ENCODE data around the gene SHB.

SHB gene

DNA sequence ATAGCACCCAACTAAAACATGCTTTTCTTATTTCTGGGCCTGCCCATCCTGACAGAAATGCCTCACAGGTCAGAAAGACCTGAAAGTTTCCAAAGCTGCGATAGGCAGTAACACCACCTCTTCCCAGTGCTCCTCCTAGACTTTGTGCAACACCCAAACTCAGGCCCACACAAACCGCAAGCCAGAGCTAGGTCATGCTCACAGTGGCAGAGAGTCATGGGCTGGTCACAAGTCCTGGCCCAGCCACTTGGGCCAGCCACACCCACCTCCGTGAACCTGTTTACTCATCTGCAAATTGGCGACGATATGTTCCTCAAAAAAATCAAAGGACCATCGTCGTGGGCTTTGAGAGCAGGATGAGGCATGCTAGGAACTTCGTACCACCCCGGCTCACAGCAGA, 121.0 kb downstream of the SHB start:
- FAIRE-seq: no peak

DNA sequence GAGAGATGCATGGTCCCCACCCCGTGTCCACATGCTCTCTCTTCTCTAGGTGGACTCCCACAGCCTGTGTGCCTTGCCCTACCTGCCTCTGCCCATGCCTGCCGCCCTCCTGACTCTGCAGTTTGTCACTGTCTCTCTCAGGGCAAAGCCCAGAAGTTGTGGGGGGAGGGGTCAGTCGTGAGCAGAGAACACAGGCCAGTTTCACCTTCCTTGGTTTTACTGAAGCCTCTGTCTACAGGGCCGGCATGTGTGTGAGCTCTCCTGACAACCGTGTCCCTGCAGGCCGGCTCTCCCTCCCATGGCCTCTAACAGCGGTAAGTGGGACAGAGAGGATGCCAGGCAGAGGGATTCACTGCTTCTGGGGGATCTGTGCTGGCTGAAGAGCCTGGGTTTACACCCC, 121.6 kb downstream of the SHB start:
- FAIRE-seq: no peak

DNA sequence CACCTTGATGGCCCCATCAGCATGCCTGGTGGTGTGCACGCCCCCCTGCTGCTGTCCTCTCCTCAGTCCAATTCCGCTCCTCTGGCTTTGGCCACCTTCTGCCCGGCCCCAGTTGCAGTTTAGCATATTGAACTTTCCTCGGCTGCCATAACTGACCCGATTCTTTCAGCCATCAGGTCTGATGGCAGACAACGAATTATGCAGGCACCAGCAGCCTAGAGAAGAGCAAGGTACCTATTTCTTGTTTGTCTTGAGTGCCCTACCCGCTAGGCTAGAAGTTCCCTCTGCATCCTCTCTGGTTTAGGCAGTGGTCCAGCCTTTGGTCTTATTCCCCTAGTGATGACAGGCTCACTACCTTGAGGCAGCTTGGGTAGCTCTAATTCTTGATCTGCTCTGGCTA, 122.1 kb downstream of the SHB start:
- FAIRE-seq: no peak

DNA sequence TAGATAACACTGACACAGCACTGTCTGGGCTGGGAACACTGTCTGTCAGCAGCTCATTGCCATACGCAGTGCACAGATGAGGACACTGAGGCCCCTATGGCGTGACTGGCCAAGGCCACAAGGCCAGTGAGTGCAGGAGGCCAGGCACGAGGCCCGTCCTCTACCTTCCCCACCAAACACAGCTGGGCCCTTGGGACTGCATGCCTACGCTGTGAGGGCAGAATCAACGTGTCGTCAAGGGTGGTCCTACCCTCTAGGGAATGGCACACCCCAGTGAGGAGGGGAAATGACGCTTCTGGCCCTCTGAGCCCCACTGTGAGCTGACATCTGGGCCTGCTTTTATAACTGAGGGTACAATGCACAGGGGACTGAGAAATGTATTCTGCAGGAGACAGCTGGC, 123.0 kb downstream of the SHB start:
- no peak for FAIRE-seq

DNA sequence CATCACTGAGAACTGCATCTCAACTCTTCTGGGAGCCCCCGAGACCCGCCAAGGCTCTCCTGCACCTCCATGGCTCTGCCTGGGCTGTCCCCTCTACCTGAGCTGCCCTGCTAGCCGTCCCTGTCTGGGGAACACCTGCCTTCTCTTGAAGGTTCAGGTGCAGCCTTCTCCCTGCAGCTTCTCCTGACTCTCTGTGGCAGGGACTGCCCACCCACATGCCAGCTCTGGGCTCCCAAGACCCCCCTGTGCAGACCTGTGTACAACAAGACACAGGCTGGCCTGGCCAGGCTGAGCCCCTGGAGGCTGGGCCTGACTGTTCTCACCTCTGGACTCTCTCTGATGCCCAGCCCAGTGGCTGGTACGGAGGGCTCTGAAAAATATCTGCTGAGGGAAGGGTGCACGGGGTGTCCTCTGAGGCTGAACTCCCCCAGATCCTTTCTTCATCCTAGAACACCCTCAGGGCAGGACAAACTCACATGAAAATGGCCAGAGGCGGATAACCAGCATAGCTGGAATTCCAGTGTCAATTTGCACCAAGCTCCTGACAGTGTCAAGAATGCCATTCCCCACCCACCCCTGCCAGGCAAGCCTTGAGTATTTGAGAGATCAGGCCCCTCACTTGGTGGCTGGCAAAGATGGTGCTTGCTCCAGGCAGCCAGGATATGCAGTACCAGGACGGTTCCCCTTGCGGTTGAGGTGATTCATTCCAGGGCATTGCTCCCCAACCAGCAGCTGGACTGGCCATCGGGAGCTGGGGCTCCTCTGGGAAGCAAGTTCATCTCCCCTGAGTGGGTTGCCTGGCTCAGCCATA, 124.2 kb downstream of the SHB start:
- no peak for FAIRE-seq

DNA sequence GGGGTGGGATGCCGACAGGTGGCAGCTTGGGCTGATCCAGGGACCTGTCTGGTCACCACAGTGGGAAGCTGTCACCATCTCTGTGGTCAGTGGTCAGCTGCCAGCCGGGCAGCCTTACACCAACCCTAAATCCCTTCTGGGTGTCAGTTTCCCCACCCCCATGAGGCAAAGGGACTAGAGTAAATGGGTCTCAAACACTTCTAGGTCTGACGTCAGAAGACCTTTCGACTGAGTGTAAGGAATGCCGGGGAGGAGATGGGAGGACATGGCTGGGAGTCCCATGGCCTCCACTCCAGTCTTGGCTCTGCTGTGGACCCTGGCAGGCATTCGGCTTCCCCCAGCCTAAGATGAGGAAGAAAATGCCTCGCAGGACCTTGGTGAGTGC, 124.8 kb downstream of the SHB start:
- FAIRE-seq: no peak

DNA sequence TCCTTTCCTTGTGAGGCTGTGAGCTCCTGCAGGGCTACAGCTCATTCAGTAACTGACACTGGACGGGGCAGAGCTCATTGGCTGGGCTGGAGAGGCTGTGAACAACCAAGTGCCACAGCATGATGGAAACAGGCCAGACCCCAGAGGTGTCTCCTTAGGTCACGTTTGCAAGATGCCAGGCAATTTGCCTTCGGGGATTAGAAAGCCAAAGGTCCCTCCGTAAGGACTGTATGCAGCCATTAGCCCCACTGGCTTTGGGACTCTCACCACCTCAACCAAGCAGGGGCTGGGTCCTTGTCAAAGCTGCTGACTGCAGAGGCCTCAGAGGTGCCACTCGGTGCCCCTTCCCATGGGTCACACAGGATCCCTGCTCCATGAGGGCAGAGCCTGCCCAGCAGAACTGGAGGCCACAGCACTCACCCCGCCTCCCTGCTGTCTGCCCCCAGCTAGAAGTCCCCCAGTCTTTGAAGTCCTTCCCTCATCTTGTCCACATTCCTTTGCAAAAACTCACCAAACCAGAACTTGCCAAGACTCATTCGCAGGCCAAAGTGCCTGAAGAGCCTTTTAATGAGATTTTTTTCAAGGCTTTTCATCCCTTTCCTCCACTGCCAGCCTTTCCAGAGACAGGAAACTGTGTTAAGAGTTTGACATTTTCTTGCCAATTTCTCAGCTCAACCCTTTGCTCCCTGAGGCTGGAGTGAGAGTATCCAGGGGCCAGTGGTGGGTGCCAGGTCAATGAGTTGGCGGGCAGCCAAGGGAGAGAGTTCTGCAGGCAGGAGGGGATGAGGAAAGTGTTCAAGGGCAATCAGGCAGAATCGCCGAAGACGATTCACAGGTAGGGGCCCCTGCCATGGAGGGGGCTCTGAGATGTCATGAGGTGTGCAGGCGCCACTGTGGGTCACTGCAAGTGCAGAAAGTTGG, 125.4 kb downstream of the SHB start:
- FAIRE-seq: peak; percentile 59

DNA sequence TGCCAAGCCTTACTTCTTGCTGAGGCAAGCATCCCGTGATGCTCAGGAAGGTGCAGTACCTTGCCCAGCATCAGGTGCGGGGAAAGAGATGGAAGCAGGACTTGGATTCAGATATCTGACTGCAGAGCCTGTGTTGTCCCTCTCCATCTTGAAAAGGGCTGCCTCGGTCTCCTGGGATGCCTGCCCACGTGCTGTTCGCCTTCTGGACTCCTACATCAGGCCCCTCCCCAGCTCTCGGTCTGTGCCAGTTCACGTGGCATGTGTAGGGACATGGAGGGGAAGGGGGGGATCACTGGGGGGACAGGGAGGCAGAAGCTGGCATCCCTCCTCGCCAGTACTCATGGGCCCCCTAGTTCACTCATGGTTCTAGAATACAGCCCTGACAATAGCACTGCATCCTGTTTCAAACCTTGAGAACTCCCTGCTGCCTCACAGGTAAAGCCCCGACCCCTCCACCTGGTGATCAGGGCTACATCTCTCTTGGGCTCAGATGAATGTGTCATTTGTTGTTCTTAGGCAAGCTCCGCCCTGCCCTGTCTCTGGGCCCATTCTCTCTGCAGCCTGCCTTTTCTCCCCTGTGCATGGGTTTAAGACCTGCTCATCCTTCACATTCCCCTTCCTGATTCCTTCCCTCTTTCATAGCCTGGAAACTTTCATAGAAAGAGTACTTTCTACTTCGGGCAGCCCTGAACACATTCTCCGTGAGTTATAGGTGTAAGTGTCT, 126.2 kb downstream of the SHB start:
- FAIRE-seq: no peak

DNA sequence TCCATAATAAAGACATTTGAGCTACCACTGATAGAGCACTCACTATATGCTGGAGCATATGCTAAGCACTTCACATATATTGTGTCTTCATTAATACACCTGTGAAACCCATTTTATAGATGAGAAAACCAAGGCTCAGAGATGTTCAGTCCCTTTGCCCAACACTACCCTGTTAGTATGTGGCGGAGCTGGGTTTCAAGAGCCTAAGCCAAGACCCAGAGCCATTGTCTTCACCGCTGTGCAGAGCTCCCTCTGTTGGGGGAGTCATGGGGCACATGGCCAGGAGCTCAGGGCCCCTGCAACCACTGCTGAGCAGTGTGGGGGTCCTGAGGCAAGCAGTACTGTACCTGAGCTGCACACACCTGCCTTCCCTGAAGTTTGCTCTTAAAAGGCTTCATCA, 127.8 kb downstream of the SHB start:
- no peak for FAIRE-seq

DNA sequence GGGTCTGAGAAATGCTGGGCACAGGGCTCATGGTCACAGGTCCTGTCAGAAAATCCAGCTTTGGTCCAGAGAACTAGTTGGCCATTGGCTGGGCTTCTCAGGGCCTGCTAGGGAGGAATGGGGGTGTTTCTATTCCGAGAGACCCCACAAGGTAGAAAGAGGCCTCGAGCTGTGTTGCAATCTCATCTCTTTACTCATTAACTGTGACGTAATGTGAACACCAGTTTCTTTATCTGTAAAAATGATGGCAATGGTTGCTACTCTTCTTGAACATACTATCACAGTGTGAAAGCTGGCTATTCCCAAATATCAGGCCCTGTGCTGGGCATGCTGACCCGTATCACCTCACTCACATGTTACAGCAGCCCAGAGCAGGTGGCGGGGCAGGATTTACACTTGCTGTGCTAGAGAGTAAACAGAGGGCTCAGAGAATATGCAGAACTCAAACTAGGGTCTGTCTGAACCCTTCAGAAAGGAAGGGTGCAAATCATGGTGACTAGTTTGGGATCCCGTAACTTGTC, 129.4 kb downstream of the SHB start:
- no peak for FAIRE-seq

DNA sequence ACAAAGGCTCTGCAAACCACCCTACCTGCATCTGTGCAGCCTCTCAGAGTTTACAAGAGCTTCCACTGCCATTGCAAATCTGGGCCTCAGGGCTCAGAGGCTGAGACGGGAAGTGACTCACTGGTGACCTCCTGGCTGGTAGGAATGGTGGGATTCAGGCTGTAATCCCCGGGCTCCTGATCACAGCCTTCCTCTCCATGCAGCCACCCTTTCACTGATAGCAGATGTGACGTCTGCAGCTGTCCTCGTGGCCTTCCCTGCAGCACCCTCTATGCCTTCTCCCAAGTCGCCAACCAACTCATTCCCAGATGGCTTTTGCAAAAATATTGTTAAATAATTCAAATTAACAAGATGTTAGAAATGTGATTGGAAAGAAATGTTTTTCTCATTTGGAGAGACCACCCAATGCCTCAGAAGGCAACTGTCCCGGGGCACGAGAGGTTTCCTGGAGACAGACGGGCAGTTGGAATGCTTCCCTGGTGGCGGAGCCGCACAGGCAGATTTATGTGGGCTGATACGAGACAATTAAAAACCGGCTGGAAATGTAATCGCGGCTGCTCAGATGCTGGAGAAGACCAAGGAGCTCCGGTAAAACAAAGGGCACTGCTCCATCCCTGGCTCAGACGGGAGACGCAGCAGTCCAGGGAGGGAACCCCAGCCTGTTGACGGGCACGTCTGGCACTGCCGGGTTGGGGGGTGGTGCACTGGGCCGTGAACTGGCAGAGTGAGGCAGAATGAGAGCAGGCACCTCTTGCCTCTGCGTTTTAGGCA, 130.7 kb downstream of the SHB start:
- FAIRE-seq: peak; percentile 74

DNA sequence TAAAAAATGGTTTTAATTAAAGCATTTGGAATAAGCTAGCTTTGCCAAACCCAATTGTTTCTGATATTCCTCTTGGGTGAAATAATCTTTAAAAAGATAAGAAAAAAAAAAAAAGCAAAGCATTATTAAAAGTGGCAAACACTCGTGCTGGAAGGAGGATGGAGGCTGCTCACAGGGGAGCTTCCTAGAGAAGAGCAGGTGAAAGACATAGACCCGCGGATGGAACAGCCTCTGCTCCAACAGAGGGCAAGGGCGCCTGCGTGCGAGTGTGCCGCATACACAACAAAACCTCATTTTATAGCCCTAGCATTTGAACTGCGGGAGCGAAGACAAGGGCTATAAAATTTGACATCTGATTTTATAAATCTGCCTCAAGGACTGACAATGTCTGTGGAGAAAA, 131.7 kb downstream of the SHB start:
- FAIRE-seq: no peak

DNA sequence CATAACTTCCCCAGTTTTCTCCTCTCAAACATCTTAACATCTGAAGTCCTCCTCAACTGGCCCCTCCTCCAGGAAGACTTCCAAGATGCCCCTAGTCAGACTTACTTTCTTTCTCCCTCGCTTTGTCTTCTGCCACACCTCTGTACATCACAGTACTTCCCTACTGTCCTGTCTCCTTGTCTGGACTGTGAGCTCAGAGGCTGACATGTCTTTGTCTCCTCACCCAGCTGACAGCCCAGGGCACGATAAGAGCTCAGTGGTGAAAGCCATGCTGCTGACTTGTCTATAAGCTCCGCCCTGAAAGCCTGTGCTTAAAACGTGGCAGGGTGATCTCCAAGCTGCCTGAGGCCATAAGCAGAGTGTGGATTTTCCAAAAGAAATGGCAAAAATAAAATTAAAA, 132.1 kb downstream of the SHB start:
- no peak for FAIRE-seq

DNA sequence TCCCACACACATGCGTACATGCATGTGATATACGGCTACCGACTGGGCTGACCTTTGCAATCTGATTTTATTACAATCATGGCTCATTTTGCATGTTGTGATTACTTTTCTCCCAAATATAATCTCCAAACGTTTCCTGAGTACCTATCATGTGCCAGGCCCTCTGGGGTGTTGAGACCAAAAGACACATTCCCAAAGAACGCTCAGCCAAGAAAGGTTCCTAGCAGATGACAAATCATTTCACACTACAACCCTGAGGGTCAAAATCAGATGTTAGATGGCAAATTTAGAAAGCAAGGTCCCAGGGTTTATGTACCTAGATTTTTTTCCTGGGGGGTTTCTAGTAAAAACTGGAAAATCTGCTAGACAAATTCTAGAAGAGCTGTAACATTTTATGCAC, 132.7 kb downstream of the SHB start:
- FAIRE-seq: no peak

DNA sequence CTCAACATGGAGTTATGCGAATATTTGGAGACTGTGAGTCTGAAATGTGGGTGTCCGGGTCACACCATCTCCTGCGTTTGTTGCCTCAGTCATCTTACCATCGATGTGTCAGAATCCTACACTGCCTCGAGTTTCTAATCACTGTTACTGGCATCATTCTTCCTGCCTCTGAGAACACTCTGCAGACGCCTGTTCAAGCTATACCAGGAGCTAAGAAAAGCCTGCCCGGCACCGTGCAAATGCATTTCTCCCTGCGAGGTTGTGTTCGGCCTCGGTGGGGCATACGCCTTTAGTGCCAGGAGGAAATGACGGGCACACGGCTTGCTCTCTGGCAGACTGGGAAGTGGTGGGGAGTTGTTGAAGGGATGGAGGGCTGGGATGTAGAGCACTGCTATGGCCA, 133.9 kb downstream of the SHB start:
- no peak for FAIRE-seq

DNA sequence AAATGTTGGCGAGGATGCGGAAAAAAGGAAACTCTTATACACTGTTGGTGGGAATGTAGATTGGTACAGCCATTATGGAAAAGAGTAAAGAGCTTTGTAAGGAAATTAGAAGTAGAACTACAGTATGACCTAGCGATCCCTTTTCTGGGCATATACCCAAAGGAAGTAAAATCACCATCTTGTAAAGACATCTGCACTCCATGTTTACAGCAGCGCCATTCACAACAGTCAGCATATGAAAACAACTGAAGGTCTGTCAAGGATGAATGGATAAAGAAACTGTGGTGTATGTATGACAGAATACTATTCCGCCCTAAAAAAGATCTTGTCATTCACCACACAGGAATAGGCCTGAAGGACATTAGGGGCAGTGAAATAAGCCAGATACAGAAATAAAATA, 137.4 kb downstream of the SHB start:
- no peak for FAIRE-seq

DNA sequence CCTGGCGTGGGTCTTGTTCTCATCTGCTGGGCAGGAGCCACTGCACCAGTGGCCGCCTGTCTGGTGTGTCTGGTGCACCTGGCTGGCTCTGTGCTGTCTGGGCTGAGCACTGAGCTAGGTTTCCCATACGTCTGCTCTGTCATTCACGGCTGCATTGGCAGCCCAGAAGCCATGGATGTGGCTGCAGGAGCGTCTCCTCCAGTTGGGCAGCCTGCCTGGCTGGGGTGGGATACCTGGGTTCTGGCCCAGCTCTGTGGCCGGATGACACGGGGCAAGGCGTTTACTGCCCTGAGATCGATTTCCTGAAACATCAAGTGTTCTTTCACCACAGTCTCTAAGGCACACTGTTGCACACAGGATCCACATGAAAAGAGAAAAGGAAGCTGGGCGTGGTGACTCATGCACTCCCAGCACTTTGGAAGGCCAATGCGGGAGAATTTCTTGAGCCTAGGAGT, 139.6 kb downstream of the SHB start:
- no peak for FAIRE-seq

DNA sequence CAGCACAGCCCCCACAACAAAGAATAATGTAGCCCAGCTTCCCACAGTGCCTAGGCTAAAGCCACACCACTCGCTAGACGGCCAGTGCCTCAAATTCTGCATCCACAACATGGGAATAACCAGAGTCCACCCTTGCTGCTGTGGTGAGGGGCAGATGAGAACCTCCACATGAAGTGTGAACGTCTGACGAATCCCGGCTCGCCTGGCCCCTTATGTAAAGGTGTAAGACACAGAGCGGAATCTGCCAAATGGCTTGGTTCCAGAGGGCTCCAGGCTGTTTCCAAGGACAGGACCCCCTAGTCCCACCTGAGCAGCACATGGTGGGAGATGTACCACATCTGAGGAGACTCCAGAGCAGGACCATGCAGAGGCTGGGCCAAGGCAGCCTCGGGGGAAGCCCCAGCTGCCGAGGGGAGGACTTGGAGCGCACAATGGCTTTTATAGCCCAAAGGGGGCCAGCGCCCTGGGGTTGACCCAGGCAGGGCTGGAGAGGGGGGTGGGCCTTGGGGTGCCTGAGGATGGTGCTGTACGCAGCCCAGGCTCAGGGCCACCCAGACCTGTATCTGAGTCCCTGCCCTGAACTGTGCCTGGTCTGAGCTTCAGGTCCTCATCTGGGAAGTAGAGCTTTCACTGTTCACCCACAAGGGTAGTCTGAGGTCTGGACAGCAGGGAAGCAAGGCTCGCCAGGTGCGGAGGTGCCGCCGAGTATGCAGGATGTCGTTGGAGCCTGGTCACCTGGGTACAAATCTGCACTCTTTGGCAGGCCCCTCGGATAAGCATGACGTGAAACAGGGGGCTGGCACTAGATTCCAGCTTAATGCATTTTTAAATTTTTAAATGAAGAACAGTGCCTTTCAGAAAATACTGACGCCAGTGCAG, 140.2 kb downstream of the SHB start:
- no peak for FAIRE-seq

DNA sequence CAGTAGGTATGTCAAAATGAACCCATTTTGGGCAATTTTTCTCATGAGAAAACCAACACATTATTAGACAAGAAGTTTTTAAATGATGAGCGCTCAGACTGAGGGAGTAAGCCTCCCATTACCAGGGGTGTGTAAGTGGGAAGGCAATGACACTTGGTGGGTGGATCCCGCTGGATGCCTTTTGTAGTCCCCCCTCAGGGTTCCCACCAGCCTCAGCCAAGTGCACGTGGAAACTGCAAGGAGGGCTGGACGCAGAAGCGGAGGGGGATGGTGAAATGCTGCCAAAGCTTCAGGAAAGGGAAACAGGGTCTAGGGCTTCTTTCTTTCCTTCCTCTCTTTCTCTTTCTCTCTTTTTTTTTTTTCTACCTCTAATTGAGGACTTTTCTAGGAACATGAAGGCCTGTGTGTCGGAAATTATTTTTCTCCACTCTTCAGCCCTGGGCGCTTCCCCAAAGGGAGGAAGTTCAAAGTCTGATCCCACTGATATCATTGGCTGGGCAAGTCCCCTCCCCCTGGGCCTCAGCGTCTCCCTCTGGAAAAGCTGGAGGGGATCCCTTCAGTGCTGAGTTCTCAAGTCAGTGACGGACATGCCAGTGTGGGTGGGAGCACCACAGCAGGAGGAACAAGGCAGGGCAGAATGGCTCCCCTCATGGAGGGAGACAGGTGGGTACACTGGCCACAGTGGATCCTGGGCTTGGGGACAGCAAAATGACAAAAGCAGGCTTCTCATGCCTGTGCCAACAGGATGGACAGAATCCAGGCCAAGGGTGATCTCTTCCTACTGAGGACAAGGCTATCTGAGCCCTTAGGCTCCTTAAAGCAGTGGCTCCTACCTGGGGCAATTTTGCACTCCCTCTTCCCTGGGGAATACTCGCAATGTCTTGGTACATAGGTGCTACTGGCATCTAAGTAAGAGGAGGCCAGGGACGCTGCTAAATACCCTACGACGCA, 141.2 kb downstream of the SHB start:
- no peak for FAIRE-seq

DNA sequence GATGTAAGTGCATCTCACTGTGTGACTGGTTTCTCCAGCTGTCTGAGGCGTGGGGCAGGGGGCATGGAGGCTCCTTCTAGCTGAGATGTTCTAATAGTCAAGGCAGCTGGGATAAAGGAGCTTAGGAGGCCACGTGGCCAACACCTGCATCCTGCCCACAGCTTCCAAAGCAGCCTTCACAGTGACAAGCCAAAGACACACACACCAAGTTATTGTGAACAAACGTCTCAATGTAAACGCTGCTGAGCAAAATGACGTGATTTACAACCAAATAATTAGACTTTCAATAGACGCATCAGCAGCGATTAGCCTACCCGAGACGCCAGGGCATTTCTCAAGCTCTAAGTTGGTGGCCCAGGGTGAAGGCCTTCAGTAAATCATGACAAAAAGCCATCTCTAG, 141.9 kb downstream of the SHB start:
- no peak for FAIRE-seq

Measured in G401.6 (cell line).